A673 (cell line): ENCODE results near the gene GNAT1. TPM values are rescaled to one million over a fixed set of nuclear protein-coding genes. Genes with fewer than 3 reads are reported as not detected.

Experiments used
- BruUV-seq: library from RNA; stranded (reverse); fragments of 400-500 nt; replicated peaks from 2 replicates; lab custom pipeline; 2021; lab: Mats Ljungman, UMichigan
- CTCF ChIA-PET: fragments of 300-600 bp; sonication (Branson Sonifier 250); formaldehyde crosslinking; loops from one replicate; lab custom pipeline; 2022; ENCODE audit warnings: antibody characterized with exemption; lab: Charles Lee
- POLR2A ChIA-PET: fragments of 300-600 bp; sonication (Branson Sonifier 250); formaldehyde crosslinking; loops from one replicate; lab custom pipeline; 2022; ENCODE audit warnings: antibody characterized with exemption; ENCODE audit not compliant: low non-redundant PET; lab: Charles Lee
- DNase-seq: peaks from one replicate; pipeline ENCODE4 v3.0.0-alpha.2; 2015; ENCODE audit warnings: low spot score
- H3K27ac ChIP-seq: fragments of 200-600 bp; sonication (generic); 2 replicates; pipeline ENCODE4 v1.5.1; 2016; ENCODE audit warnings: mixed run types, low read depth, mild to moderate bottlenecking, mixed read lengths, antibody characterized with exemption, low read length; ENCODE audit not compliant: poor library complexity, severe bottlenecking
- H3K27me3 ChIP-seq: fragments of 200-600 bp; sonication (generic); replicated peaks from 2 replicates; pipeline ENCODE4 v1.6.1; 2017; ENCODE audit warnings: mixed run types, low read depth, mild to moderate bottlenecking, mixed read lengths, antibody characterized with exemption, low read length; ENCODE audit not compliant: insufficient read depth, poor library complexity
- H3K36me3 ChIP-seq: fragments of 200-600 bp; sonication (generic); 2 replicates; pipeline ENCODE4 v1.6.1; 2016; ENCODE audit warnings: mixed run types, mild to moderate bottlenecking, mixed read lengths, antibody characterized with exemption, low read length; ENCODE audit not compliant: insufficient read depth, poor library complexity, severe bottlenecking
- H3K4me1 ChIP-seq: fragments of 200-600 bp; sonication (generic); 2 replicates; pipeline ENCODE4 v1.6.1; 2017; ENCODE audit warnings: mixed run types, mild to moderate bottlenecking, mixed read lengths, antibody characterized with exemption, low read length; ENCODE audit not compliant: insufficient read depth, poor library complexity, severe bottlenecking
- H3K4me3 ChIP-seq: fragments of 200-600 bp; sonication (generic); 2 replicates; pipeline ENCODE4 v1.5.1; 2016; ENCODE audit warnings: low read depth, mixed run types, mild to moderate bottlenecking, mixed read lengths, low read length; ENCODE audit not compliant: poor library complexity, severe bottlenecking
- H3K9me3 ChIP-seq: fragments of 200-600 bp; sonication (generic); 2 replicates; pipeline ENCODE4 v1.6.1; 2016; ENCODE audit warnings: mixed run types, low read depth, mild to moderate bottlenecking, mixed read lengths, antibody characterized with exemption, low read length; ENCODE audit not compliant: poor library complexity, severe bottlenecking
- EZH2 ChIP-seq: fragments of 200-600 bp; sonication (generic); IDR thresholded peaks from 2 replicates; pipeline ENCODE4 v1.6.1; 2017; ENCODE audit warnings: borderline replicate concordance, low read depth, mild to moderate bottlenecking, mixed read lengths, antibody characterized with exemption, low read length; ENCODE audit not compliant: poor library complexity, severe bottlenecking
- intact Hi-C: fragments of 100-400 bp; cut with micrococcal nuclease; formaldehyde crosslinking; loops from one replicate; pipeline ENCODE4 v1.10.0; 2022; ENCODE audit not compliant: unreplicated experiment
- total RNA-seq: library from RNA; stranded (reverse); gene quantifications from 2 replicates; pipeline ENCODE4 v1.2.3, GENCODE V29; 2021
- TF ChIP-seq, protein P1 (sequence below): fragments of 300-800, 200-600 bp; sonication (generic); conservative IDR thresholded peaks from 2 replicates; pipeline ENCODE4 v1.5.1; 2017; ENCODE audit warnings: low read depth, mild to moderate bottlenecking, antibody characterized with exemption, low read length, moderate library complexity, mixed read lengths

GNAT1 gene
- total RNA-seq, 1 experiment from 2014 or later: not detected

DNA sequence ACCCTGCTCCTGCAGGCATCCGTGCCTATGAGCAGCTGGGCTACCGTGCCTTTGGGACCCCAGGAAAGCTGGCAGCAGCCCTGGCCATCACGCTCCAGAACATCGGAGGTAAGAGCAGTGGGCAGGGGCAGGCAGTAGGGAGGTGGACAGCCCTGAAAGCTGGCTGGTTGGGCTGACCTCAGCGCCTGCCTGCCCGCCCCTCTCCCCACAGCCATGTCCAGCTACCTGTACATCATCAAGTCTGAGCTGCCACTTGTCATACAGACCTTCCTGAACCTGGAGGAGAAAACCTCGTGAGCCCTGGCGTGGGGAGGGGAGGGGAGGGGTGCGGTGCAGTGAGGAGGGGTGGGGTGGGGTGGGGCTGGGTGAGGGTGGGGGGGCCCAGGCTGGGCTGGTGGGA, 24.1 kb downstream of the GNAT1 start:
- Histone ChIP-seq H3K27ac (no peak overlapping the region), H3K27me3 (no peaks in the 10 kb centered on the region), H3K4me3 (no peak overlapping the region), H3K36me3 (no peaks in the 10 kb centered on the region), H3K9me3 (no peaks in the 10 kb centered on the region), H3K4me1 (no peaks in the 10 kb centered on the region)
- TF ChIP-seq, protein P1, sequence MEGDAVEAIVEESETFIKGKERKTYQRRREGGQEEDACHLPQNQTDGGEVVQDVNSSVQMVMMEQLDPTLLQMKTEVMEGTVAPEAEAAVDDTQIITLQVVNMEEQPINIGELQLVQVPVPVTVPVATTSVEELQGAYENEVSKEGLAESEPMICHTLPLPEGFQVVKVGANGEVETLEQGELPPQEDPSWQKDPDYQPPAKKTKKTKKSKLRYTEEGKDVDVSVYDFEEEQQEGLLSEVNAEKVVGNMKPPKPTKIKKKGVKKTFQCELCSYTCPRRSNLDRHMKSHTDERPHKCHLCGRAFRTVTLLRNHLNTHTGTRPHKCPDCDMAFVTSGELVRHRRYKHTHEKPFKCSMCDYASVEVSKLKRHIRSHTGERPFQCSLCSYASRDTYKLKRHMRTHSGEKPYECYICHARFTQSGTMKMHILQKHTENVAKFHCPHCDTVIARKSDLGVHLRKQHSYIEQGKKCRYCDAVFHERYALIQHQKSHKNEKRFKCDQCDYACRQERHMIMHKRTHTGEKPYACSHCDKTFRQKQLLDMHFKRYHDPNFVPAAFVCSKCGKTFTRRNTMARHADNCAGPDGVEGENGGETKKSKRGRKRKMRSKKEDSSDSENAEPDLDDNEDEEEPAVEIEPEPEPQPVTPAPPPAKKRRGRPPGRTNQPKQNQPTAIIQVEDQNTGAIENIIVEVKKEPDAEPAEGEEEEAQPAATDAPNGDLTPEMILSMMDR: no peak
- TF ChIP-seq EZH2: no peak
- no peak for DNase-seq
- intact Hi-C loops: no loop called here
- POLR2A ChIA-PET: no interaction called here
- CTCF ChIA-PET: no interaction called here
- no TSS peak for BruUV-seq

DNA sequence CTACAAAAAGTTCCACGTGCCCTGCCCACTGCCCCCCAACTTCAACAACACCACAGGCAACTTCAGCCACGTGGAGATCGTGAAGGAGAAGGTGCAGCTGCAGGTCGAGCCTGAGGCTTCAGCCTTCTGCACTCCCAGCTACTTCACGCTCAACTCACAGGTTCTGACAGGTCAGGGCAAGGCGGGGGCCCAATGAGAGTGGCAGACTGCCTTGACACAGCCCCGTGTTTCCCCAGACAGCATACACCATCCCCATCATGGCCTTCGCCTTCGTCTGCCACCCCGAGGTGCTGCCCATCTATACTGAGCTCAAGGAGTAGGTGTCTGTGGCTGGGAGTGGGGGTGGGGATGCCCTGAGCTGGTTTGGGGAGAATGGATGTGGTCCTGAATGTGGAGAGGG, 26.3 kb downstream of the GNAT1 start:
- ChIA-PET CTCF (no interaction called here), POLR2A (no interaction called here)
- TF ChIP-seq EZH2: no peak
- TF ChIP-seq, protein P1: no peak
- no peak for DNase-seq
- no TSS peak for BruUV-seq
- Histone ChIP-seq H3K9me3 (no peaks in the 10 kb centered on the region), H3K27ac (no peak overlapping the region), H3K36me3 (no peaks in the 10 kb centered on the region), H3K4me3 (no peak overlapping the region), H3K27me3 (no peaks in the 10 kb centered on the region), H3K4me1 (no peaks in the 10 kb centered on the region)
- intact Hi-C loops: no loop called here

- POLR2A ChIA-PET: no interaction called here
Observed at GRCh38 chr3:50218448-50218847, 27.0 kb downstream of the GNAT1 start.

More at GRCh38 chr3:50218448-50218847, 27.0 kb downstream of the GNAT1 start:
- TF ChIP-seq EZH2: no peak
- TF ChIP-seq, protein P1: no peak
- Histone ChIP-seq H3K4me1 (no peaks in the 10 kb centered on the region), H3K27me3 (no peaks in the 10 kb centered on the region), H3K36me3 (no peaks in the 10 kb centered on the region), H3K27ac (no peak overlapping the region), H3K9me3 (no peaks in the 10 kb centered on the region), H3K4me3 (no peak overlapping the region)
- BruUV-seq: no TSS peak
- CTCF ChIA-PET: no interaction called here
- intact Hi-C loops: no loop called here
- no peak for DNase-seq
